ENCODE results near the gene TLK1.

The TLK1 gene

GRCh38 chr2:171142398-171142797 lies 18.3 kb downstream of the TLK1 start:
- TF ChIP-seq GATA3 (IDR thresholded peaks at IDR 0.05; ENCODE audit: low read depth, low read length) (no peak), GATA2 (IDR thresholded peaks at IDR 0.05; ENCODE audit: low read depth, low read length) (no peak)

GRCh38 chr2:171141320-171141719 lies 19.4 kb downstream of the TLK1 start:
- TF ChIP-seq GATA3 (IDR thresholded peaks at IDR 0.05; ENCODE audit: low read depth, low read length) (no peak), GATA2 (IDR thresholded peaks at IDR 0.05; ENCODE audit: low read depth, low read length) (no peak)

GRCh38 chr2:171139860-171140259 lies 20.8 kb downstream of the TLK1 start:
- TF ChIP-seq GATA3 (IDR thresholded peaks at IDR 0.05; ENCODE audit: low read depth, low read length), result no peak
- no peak for TF ChIP-seq GATA2 (IDR thresholded peaks at IDR 0.05; ENCODE audit: low read depth, low read length)

GRCh38 chr2:171136024-171136423 lies 24.7 kb downstream of the TLK1 start:
- TF ChIP-seq GATA2 (IDR thresholded peaks at IDR 0.05; ENCODE audit: low read depth, low read length) (no peak), GATA3 (IDR thresholded peaks at IDR 0.05; ENCODE audit: low read depth, low read length) (no peak)

DNA sequence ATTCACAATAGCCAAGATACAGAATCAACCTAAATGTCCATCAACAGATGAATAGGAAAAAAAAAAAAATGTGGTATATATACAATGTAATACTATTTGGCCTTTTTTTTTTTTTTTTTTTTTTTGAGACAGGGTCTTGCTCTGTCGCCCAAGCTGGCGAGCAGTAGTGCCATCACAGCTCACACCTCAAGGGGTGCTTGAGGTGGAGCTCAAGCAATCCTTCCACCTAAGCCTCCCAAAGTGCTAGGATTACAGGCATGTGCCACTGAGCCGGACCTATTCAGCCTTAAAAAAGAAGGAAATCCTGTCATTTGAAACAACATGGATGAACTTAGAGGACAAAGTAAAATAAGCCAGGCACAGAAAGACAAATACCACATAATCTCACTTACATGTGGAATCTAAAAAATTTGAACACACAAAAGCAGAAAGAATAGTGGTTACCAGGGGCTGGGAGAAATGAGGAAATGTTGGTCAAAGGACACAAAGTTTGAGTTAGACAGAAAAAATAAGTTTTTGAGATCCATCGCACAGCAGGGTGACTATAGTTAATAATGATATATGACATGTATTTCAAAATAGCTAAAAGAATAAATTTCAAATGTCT lies 26.0 kb downstream of the TLK1 start:
- TF ChIP-seq GATA3 (IDR thresholded peaks at IDR 0.05; ENCODE audit: low read depth, low read length) (no peak), GATA2 (IDR thresholded peaks at IDR 0.05; ENCODE audit: low read depth, low read length) (no peak)

GRCh38 chr2:171132086-171132485 lies 28.6 kb downstream of the TLK1 start:
- TF ChIP-seq GATA3 (IDR thresholded peaks at IDR 0.05; ENCODE audit: low read depth, low read length) (no peak), GATA2 (IDR thresholded peaks at IDR 0.05; ENCODE audit: low read depth, low read length) (no peak)

DNA sequence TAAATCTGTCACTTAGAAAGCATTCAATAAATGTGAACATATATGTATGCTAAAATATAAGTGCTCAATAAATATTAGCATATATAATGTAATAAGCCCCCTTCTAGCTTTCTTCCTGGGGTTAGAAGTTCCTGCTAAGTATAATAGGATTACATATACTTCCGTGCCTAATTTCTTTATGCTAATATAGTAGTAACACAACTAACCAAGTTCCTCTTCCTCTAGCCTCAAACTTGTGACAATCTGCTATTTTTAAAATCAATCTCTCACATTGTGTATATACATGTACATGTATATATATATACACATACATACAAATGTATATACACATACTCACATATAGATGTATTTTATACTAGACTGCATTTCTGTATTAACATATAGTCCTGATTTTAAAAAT lies 32.2 kb downstream of the TLK1 start:
- TF ChIP-seq GATA3 (IDR thresholded peaks at IDR 0.05; ENCODE audit: low read depth, low read length) (no peak), GATA2 (IDR thresholded peaks at IDR 0.05; ENCODE audit: low read depth, low read length) (no peak)

- TF ChIP-seq GATA2 (IDR thresholded peaks at IDR 0.05; ENCODE audit: low read depth, low read length) (no peak), GATA3 (IDR thresholded peaks at IDR 0.05; ENCODE audit: low read depth, low read length) (no peak)
These were observed 36.2 kb downstream of the TLK1 start for GRCh38 chr2:171124541-171124940.

DNA sequence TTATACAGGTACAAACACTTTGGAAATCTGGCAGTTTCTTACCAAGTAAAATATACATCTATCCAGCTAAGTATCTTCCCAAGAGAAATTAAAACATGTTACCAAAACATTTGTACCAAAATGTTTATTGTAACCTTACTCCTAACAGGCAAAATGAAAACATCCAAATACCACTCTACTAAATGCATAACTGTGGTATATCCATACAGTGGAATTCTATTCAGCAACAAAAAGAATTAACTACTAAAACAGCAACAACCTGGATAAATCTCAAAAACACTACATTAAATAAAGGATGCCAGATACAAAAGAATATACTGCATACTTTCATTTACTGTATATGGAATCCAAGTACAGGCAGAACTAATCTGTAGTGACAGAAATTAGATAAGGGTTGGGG lies 51.1 kb downstream of the TLK1 start:
- TF ChIP-seq GATA2 (IDR thresholded peaks at IDR 0.05; ENCODE audit: low read depth, low read length) (no peak), GATA3 (IDR thresholded peaks at IDR 0.05; ENCODE audit: low read depth, low read length) (no peak)

- no peak for TF ChIP-seq GATA2 (IDR thresholded peaks at IDR 0.05; ENCODE audit: low read depth, low read length)
- no peak for TF ChIP-seq GATA3 (IDR thresholded peaks at IDR 0.05; ENCODE audit: low read depth, low read length)
These were observed 51.7 kb downstream of the TLK1 start for GRCh38 chr2:171109020-171109419.

DNA sequence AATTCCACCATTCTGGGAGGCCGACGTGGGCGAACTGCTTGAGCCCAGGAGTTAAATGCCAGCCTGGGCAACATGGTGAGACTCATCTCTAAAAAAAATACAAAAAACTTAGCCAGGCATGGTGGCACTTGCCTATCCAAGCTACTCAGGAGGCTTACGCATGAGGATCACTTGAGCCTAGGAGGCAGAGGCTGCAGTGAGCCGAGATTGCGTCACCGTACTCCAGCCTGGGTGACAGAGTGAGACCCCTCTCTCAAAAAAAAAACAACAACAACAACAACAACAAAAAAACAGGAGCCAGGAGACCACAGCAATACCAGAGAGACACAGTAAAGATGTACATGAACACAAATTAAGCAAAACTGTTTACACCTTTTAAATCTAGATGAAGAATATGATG lies 52.9 kb downstream of the TLK1 start:
- no peak for TF ChIP-seq GATA2 (IDR thresholded peaks at IDR 0.05; ENCODE audit: low read depth, low read length)
- TF ChIP-seq GATA3 (IDR thresholded peaks at IDR 0.05; ENCODE audit: low read depth, low read length), result no peak

- no peak for TF ChIP-seq GATA3 (IDR thresholded peaks at IDR 0.05; ENCODE audit: low read depth, low read length)
- no peak for TF ChIP-seq GATA2 (IDR thresholded peaks at IDR 0.05; ENCODE audit: low read depth, low read length)
These were observed 56.3 kb downstream of the TLK1 start for GRCh38 chr2:171104379-171104778.

DNA sequence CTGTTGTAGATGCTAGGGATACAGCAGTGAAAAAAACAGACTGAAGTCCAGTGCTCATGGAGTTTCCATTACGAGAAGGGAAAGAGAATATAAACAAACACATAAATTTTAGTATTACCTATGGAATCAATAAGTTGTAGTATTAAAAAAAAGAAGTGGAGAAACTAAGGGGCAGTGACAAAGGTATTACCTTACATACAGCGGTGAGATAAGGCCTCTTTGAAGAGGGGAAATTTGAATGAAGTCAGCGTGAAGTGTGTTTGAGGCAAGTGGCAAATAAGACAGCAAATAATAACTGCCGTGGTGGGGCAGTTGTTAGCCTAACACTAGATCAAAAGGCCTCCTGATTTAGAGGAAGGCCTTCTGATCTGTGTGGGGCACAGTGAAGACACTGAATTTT lies 57.9 kb downstream of the TLK1 start:
- TF ChIP-seq GATA3 (IDR thresholded peaks at IDR 0.05; ENCODE audit: low read depth, low read length) (no peak), GATA2 (IDR thresholded peaks at IDR 0.05; ENCODE audit: low read depth, low read length) (no peak)

DNA sequence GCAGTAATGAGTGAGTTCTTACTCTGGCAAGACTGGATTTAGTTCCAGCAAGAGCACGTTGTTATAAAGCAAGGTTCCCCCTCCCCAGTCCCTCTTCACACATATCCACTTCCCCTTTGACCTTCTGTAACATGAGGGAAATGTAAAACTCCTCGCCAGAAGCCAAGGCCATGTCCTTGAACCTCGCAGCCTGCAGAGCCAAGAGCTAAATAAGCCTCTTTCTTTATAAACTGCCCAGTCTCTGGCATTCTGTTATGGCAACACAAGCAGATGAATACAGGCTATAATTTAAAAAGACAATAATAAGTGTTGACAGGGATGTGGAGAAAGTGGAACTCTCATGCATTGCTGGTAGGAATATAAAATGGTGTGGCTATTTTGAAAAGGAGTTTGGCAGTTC lies 60.3 kb downstream of the TLK1 start:
- TF ChIP-seq GATA3 (IDR thresholded peaks at IDR 0.05; ENCODE audit: low read depth, low read length) (no peak), GATA2 (IDR thresholded peaks at IDR 0.05; ENCODE audit: low read depth, low read length) (no peak)

GRCh38 chr2:171098607-171099006 lies 62.1 kb downstream of the TLK1 start:
- TF ChIP-seq GATA2 (IDR thresholded peaks at IDR 0.05; ENCODE audit: low read depth, low read length) (no peak), GATA3 (IDR thresholded peaks at IDR 0.05; ENCODE audit: low read depth, low read length) (no peak)

GRCh38 chr2:171095014-171095582 lies 65.6 kb downstream of the TLK1 start:
- TF ChIP-seq GATA2 (IDR thresholded peaks at IDR 0.05; ENCODE audit: low read depth, low read length), result no peak
- TF ChIP-seq GATA3 (IDR thresholded peaks at IDR 0.05; ENCODE audit: low read depth, low read length), result no peak
